HCT116 (cell line): ENCODE data around the gene RASIP1. TPM values are rescaled to one million over a fixed set of nuclear protein-coding genes. Genes with fewer than 3 reads are reported as not detected.

Source experiments
- ATAC-seq: fragments of 200-7000 bp; cut with Tn5 transposase; 2 replicates; pipeline ENCODE4 v1.9.1; 2020; ENCODE audit warnings: mild to moderate bottlenecking, moderate library complexity
- BruUV-seq: library from RNA; stranded (reverse); fragments of 400-500 nt; replicated peaks from 2 replicates; lab custom pipeline; 2021; lab: Mats Ljungman, UMichigan
- CTCF ChIA-PET: fragments of 300-600 bp; sonication (Branson Sonifier 250); formaldehyde crosslinking; loops from one replicate; lab custom pipeline; 2021; ENCODE audit warnings: antibody characterized with exemption; lab: Charles Lee
- POLR2A ChIA-PET: fragments of 300-600, 350-600 bp; sonication (Branson Sonifier 250); formaldehyde crosslinking; loops from one replicate; lab custom pipeline; 2021; ENCODE audit warnings: antibody characterized with exemption; lab: Charles Lee
- RAD21 ChIA-PET, 2 experiments: fragments of 300-600 bp; sonication (Branson Sonifier 250); formaldehyde crosslinking; loops; one replicate each; lab custom pipeline; 2023; ENCODE audit warnings: low total read pairs in 2 of 2; ENCODE audit not compliant: uncharacterized antibody in 2 of 2, unreplicated experiment in 2 of 2, low non-redundant PET in 1 of 2; lab: Charles Lee
- DNase-seq: peaks from one replicate; pipeline ENCODE4 v3.0.0-alpha.2; 2010; ENCODE audit warnings: low read depth, low spot score
- H2AFZ ChIP-seq: fragments of 200-600 bp; shearing (Covaris generic), sonication (generic); 2 replicates; pipeline ENCODE4 v1.6.1; 2017; ENCODE audit warnings: low read depth, mixed run types, mixed read lengths, antibody characterized with exemption, low read length; ENCODE audit not compliant: poor library complexity, severe bottlenecking
- H3K27ac ChIP-seq: 2 replicates; pipeline ENCODE4 v1.5.1; 2012; ENCODE audit warnings: low read depth, low read length
- H3K27me3 ChIP-seq: fragments of 200-600 bp; sonication (generic); 2 replicates; pipeline ENCODE4 v1.6.1; 2016; ENCODE audit warnings: mixed run types, low read length, mixed read lengths; ENCODE audit not compliant: insufficient read depth
- H3K36me3 ChIP-seq, 2 experiments: fragments of 200-500 bp in 1 of 2; fragments of 200-600 bp in 1 of 2; sonication (Bioruptor generic) in 1 of 2; sonication (generic) in 1 of 2; 2 replicates each; pipeline versions ENCODE4 v1.5.1 to v1.6.1; 2014 to 2016; ENCODE audit warnings: low read length in 2 of 2, inconsistent platforms in 1 of 2, mixed read lengths in 1 of 2, mixed run types in 1 of 2; ENCODE audit not compliant: insufficient read depth in 2 of 2, control insufficient read depth in 1 of 2
- H3K4me1 ChIP-seq, 2 experiments: fragments of 200-600 bp in 1 of 2; sonication (generic) in 1 of 2; 2 replicates each; pipeline versions ENCODE4 v1.5.1 to v1.6.1; 2012 to 2017; ENCODE audit warnings: low read length in 2 of 2, inconsistent platforms in 1 of 2, mild to moderate bottlenecking in 1 of 2, mixed read lengths in 1 of 2, mixed run types in 1 of 2, moderate library complexity in 1 of 2; ENCODE audit not compliant: insufficient read depth in 2 of 2, control insufficient read depth in 1 of 2
- H3K4me2 ChIP-seq: fragments of 200-600 bp; sonication (generic); 2 replicates; pipeline ENCODE4 v1.6.1; 2017; ENCODE audit warnings: mixed run types, low read length, mixed read lengths
- H3K4me3 ChIP-seq, 2 experiments: fragments of 200-600 bp in 1 of 2; sonication (generic) in 1 of 2; replicated peaks in 1 of 2; 2 replicates each; pipeline ENCODE4 v1.5.1; 2011 to 2016; ENCODE audit warnings: low read length in 2 of 2, control low read depth in 1 of 2, low read depth in 1 of 2, mild to moderate bottlenecking in 1 of 2, mixed read lengths in 1 of 2, mixed run types in 1 of 2
- H3K79me2 ChIP-seq: fragments of 200-600 bp; sonication (generic); 2 replicates; pipeline ENCODE4 v1.6.1; 2017; ENCODE audit warnings: mild to moderate bottlenecking, mixed run types, low read length, moderate library complexity, mixed read lengths; ENCODE audit not compliant: insufficient read depth
- H3K9ac ChIP-seq: fragments of 200-600 bp; sonication (generic); 2 replicates; pipeline ENCODE4 v1.6.1; 2016; ENCODE audit warnings: low read length, mixed read lengths
- H3K9me2 ChIP-seq: fragments of 200-600 bp; sonication (generic), shearing (Covaris generic); 2 replicates; pipeline ENCODE4 v1.6.1; 2017; ENCODE audit warnings: mixed run types, mild to moderate bottlenecking, moderate library complexity; ENCODE audit not compliant: insufficient read depth
- H3K9me3 ChIP-seq, 2 experiments: fragments of 200-500 bp in 1 of 2; fragments of 200-600 bp in 1 of 2; sonication (Bioruptor generic) in 1 of 2; sonication (generic) in 1 of 2; 2 replicates each; pipeline ENCODE4 v1.6.1; 2014 to 2017; ENCODE audit warnings: low read length in 2 of 2, mixed read lengths in 2 of 2, inconsistent platforms in 1 of 2, low read depth in 1 of 2, mild to moderate bottlenecking in 1 of 2, mixed run types in 1 of 2, moderate library complexity in 1 of 2; ENCODE audit not compliant: control insufficient read depth in 1 of 2, insufficient read depth in 1 of 2
- H4K20me1 ChIP-seq: fragments of 200-600 bp; sonication (generic), shearing (Covaris generic); 2 replicates; pipeline ENCODE4 v1.6.1; 2017; ENCODE audit warnings: mixed run types, mild to moderate bottlenecking, moderate library complexity; ENCODE audit not compliant: insufficient read depth
- ATF3 ChIP-seq: IDR thresholded peaks from 2 replicates; pipeline ENCODE4 v1.6.1; 2012
- ELF1 ChIP-seq: IDR thresholded peaks from 2 replicates; pipeline ENCODE4 v1.6.1; 2012; ENCODE audit warnings: low read depth, borderline replicate concordance
- EZH2phosphoT487 ChIP-seq: fragments of 200-600 bp; IDR thresholded peaks from 2 replicates; pipeline ENCODE4 v1.6.1; 2018; ENCODE audit warnings: antibody characterized with exemption, borderline replicate concordance
- POLR2A ChIP-seq: IDR thresholded peaks from 2 replicates; pipeline ENCODE4 v1.7.0; 2011; ENCODE audit warnings: borderline replicate concordance; ENCODE audit not compliant: insufficient read depth, insufficient read length; ENCODE audit errors: extremely low read depth
- REST ChIP-seq: IDR thresholded peaks from 2 replicates; pipeline ENCODE4 v1.6.1; 2012; ENCODE audit warnings: low read depth
- SP1 ChIP-seq: IDR thresholded peaks from 2 replicates; pipeline ENCODE4 v1.6.1; 2012; ENCODE audit warnings: low read depth
- TCF7L2 ChIP-seq: IDR thresholded peaks from 2 replicates; pipeline ENCODE4 v1.7.0; 2011; ENCODE audit warnings: borderline replicate concordance, inconsistent platforms; ENCODE audit not compliant: insufficient read depth, insufficient read length; ENCODE audit errors: extremely low read depth
- YY1 ChIP-seq: IDR thresholded peaks from 2 replicates; pipeline ENCODE4 v1.6.1; 2011; ENCODE audit warnings: low read length, low read depth, moderate library complexity, mild to moderate bottlenecking; ENCODE audit not compliant: insufficient replicate concordance; ENCODE audit errors: extremely low read depth
- intact Hi-C: fragments of 100-400 bp; cut with micrococcal nuclease; formaldehyde crosslinking; loops from 2 replicates; pipeline ENCODE4 v1.10.0; 2022
- total RNA-seq: library from RNA; stranded (reverse); gene quantifications from one replicate; pipeline ENCODE4 v1.2.1, GENCODE V29; 2021; ENCODE audit not compliant: unreplicated experiment

RASIP1 gene
- total RNA-seq, 1 experiment from 2014 or later, result 1.9 TPM

- intact Hi-C loops, result no loop called here
- H4K20me1 ChIP-seq, result no peaks in the 10 kb centered on the region
- H3K4me3 ChIP-seq, result no peak overlapping the region
- peaks cover 6 to 23% of the 10 kb centered on the region in 2 experiments for H3K4me1 ChIP-seq
- DNase-seq (no peak), ATAC-seq (peak; percentile 39; the same call in 1 of the 2 replicates)
- H2AFZ ChIP-seq, result no peak overlapping the region
- H3K27me3 ChIP-seq, result no peaks in the 10 kb centered on the region
- no peak overlapping the region for H3K9ac ChIP-seq
- H3K36me3 ChIP-seq, result no peaks in the 10 kb centered on the region
- ChIA-PET CTCF (no interaction called here), RAD21 (no interaction called here), POLR2A (no interaction called here)
- peak overlapping the region; percentile 15; the same call in 1 of the 2 replicates for H3K4me2 ChIP-seq
- H3K79me2 ChIP-seq, result no peaks in the 10 kb centered on the region
- H3K9me2 ChIP-seq, result no peaks in the 10 kb centered on the region
- TF ChIP-seq ELF1, result 0 out of 2 replicates have a peak, but pooled peaks have one; percentile 40
- TF ChIP-seq ATF3, result no peak
- no peak for TF ChIP-seq REST
- TF ChIP-seq TCF7L2, result no peak
- TF ChIP-seq POLR2A, result no peak
- no peak for TF ChIP-seq EZH2phosphoT487
- TF ChIP-seq YY1, result no peak
- no peak for TF ChIP-seq SP1
- H3K27ac ChIP-seq, result 0 out of 2 replicates have a peak overlapping the region, but pooled peaks have one; percentile 11
- no TSS peak for BruUV-seq
- no peaks in the 10 kb centered on the region for H3K9me3 ChIP-seq
Observed at GRCh38 chr19:48726556-48726955, 13.9 kb downstream of the RASIP1 start.
